Duodenal mucosa (tissue), 2 donors: Measurements from ENCODE around the gene RAPSN.

Experiments
- H3K27ac ChIP-seq: one replicate; pipeline ENCODE4 v1.7.0; 2013; ENCODE audit warnings: low read depth, low read length
- H3K27me3 ChIP-seq, 2 donors: one replicate each; pipeline ENCODE4 v1.7.0; 2013; ENCODE audit warnings: low read length in 2 of 2, control low read depth in 1 of 2; ENCODE audit not compliant: insufficient read depth in 2 of 2, control insufficient read depth in 1 of 2
- H3K36me3 ChIP-seq, 2 donors: one replicate each; pipeline ENCODE4 v1.7.0; 2013; ENCODE audit warnings: low read length in 2 of 2, control low read depth in 1 of 2; ENCODE audit not compliant: insufficient read depth in 2 of 2, control insufficient read depth in 1 of 2
- H3K4me1 ChIP-seq, 2 donors: one replicate each; pipeline ENCODE4 v1.7.0; 2013; ENCODE audit warnings: low read length in 2 of 2, control low read depth in 1 of 2; ENCODE audit not compliant: insufficient read depth in 2 of 2, control insufficient read depth in 1 of 2
- H3K4me3 ChIP-seq, 2 donors: one replicate each; pipeline ENCODE4 v1.7.0; 2013; ENCODE audit warnings: low read length in 2 of 2, low read depth in 1 of 2
- H3K9ac ChIP-seq, 2 donors: one replicate each; pipeline ENCODE4 v1.7.0; 2013; ENCODE audit warnings: low read length in 2 of 2, low read depth in 1 of 2
- H3K9me3 ChIP-seq, 2 donors: one replicate each; pipeline ENCODE4 v1.7.0; 2013; ENCODE audit warnings: low read length in 2 of 2, control low read depth in 1 of 2; ENCODE audit not compliant: control insufficient read depth in 1 of 2

The RAPSN gene

DNA sequence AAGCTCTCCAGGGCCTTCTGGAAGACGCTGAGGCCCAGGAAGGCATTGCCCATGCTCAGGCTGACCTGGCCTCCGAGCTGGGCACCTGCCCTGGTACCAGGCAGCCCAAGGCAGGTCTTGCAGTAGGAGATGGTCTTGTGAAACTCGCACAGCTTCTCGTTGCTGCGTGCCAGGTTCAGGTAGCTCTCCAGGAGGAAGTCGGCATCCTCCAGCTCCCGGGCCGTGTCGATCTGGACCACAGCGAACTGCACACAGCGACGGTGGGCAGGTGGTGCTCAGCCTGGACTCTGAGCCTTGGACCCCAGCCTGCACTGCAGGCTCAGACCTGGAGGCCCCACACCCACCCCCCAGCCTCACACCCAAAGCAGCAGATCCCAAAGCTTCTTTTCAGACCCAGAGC, 1.0 kb downstream of the RAPSN start:
- H3K4me3 ChIP-seq: no peak overlapping the region
- H3K36me3 ChIP-seq: no peaks in the 10 kb centered on the region
- H3K9ac ChIP-seq: no peak overlapping the region
- H3K27me3 ChIP-seq: no peaks in the 10 kb centered on the region
- no peak overlapping the region for H3K27ac ChIP-seq
- no peaks in the 10 kb centered on the region for H3K9me3 ChIP-seq
- H3K4me1 ChIP-seq: no peaks in the 10 kb centered on the region

DNA sequence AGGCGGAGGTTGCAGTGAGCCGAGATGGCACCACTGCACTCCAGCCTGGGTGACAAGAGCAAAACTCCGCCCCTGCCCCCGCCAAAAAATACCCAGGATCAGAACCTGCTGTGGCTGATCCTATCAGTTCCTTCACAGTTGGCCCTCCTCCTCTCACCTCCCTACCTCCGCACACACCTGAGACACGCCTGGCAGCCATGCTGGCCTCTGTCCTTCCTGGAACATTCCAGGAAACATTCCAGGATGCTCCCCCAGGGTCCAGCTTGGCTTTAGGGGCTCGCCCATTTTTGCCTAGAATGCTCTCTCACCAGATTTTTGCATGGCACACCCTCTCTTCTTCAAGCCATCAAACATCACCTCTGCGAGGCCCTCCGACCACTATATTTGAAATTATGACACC, 2.1 kb downstream of the RAPSN start:
- Histone ChIP-seq H3K27ac (no peak overlapping the region), H3K4me1 (no peaks in the 10 kb centered on the region), H3K27me3 (no peaks in the 10 kb centered on the region), H3K4me3 (no peak overlapping the region), H3K9ac (no peak overlapping the region), H3K36me3 (no peaks in the 10 kb centered on the region), H3K9me3 (no peaks in the 10 kb centered on the region)

DNA sequence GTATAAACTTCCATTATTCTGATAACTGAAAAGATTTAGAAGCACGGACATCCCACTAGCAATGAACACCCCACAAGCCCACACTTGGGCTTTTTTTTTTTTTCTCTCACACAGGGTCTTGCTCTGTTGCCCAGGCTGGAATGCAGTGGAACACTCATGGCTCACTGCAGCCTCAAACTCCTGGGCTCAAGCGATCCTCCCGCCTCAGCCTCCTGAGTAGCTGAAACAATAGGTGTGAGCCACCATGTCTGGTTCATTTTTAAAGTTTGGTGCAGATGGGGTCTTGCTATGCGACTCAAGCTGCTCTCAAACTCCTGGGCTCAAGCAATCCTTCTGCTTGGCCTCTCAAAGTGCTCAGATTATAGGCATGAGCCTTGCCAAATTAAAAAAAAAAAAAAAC, 3.1 kb downstream of the RAPSN start:
- no peak overlapping the region for H3K27ac ChIP-seq
- no peaks in the 10 kb centered on the region for H3K36me3 ChIP-seq
- no peaks in the 10 kb centered on the region for H3K27me3 ChIP-seq
- H3K4me3 ChIP-seq: no peak overlapping the region
- no peak overlapping the region for H3K9ac ChIP-seq
- no peaks in the 10 kb centered on the region for H3K9me3 ChIP-seq
- H3K4me1 ChIP-seq: no peaks in the 10 kb centered on the region

DNA sequence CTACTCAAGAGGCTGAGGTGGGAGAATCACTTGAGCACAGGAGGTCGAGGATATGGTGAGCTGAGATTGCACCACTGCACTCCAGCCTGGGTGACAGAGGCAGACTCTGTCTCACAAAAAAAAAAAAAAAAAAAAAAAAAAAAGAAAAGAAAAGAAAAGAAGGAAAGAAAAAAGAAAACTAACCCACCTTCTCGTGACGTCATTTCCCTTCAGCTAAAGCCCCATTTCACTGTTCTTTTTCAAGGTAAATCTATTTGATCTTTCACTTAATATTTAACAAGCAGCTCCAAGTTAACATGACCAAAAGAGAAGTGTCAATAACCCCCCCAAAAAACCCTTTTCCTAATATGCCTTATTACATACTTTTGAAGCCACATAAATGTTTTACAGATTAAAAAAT, 5.1 kb downstream of the RAPSN start:
- Histone ChIP-seq H3K9me3 (no peaks in the 10 kb centered on the region), H3K9ac (no peak overlapping the region), H3K27me3 (no peaks in the 10 kb centered on the region), H3K4me1 (no peaks in the 10 kb centered on the region), H3K27ac (no peak overlapping the region), H3K36me3 (no peaks in the 10 kb centered on the region), H3K4me3 (no peak overlapping the region)

DNA sequence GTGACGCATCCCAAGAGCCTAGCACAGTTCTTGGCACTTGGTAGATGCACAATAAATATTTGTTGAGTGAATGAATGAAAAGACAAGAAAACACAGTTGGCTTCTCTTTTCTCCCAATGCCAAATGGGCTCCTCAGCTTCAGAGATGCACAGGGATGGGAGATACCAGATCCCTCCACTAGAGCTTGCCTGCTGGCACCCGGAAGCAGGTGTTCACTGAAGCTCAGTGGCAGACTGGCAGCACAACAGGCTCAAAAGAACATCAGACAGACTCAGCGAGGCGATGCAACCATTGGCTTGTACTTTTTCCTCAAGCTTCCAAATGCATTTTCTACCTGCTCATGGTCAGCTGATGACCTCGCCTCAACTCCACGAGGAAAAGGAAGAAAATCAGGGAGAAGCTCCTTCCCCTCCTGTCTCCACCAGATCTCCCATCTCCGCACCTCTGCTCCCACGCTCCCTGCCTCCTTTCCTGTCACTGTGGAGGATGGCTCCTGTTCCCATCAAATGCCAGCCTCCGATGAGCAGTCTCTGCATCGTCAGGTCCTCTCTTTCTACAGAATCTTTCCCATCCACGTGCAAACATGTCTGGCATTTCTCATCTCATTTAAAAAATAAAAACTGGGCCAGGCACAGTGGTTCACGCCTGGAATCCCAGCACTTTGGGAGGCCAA, 5.8 kb downstream of the RAPSN start:
- H3K4me1 ChIP-seq: no peaks in the 10 kb centered on the region
- H3K4me3 ChIP-seq: no peak overlapping the region
- H3K36me3 ChIP-seq: no peaks in the 10 kb centered on the region
- H3K27me3 ChIP-seq: no peaks in the 10 kb centered on the region
- H3K9me3 ChIP-seq: no peaks in the 10 kb centered on the region
- no peak overlapping the region for H3K27ac ChIP-seq
- H3K9ac ChIP-seq: no peak overlapping the region

DNA sequence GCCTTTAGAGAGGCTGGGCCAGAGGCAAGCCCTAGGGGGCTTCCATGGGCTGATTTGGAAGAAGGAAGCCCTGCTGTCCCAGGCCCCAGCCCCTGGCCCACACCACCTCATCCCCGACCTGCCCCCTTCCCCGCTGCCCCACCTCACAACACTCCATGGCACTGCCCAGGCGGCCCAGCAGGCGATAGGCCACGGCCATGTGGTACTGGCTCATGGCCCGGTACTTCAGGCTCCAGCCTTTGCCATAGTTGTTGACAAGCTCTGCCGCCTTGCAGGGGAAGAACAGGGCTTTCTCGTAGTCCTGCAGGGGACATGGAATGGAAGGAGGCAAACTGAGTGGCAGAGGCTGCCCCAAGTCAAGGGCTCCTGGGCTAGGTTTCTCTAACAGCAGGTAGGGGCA, 6.4 kb downstream of the RAPSN start:
- Histone ChIP-seq H3K36me3 (no peaks in the 10 kb centered on the region), H3K4me1 (peaks cover 3 to 6% of the 10 kb centered on the region in 2 donors), H3K27me3 (no peaks in the 10 kb centered on the region), H3K27ac (no peak overlapping the region), H3K4me3 (no peak overlapping the region), H3K9me3 (no peaks in the 10 kb centered on the region), H3K9ac (no peak overlapping the region)

DNA sequence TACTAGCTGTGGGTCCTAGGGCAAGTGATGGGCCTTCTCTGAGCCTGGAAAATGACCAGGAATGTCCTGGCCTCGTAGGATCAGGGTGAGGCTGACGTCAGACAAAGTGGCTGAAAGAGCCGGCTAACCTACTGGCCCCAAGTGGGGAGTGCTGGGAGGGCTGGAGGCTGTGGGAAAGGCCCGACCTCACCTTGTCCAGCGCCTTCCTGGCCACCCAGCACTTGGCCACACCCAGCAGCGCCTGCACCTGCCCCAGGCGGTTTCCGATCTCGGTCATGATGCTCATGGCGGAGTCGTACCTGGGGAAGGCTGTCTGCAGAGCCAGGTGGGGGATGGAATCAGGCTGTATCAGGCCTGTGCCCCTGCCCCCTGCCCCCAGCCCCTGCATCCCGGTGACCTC, 7.5 kb downstream of the RAPSN start:
- no peak overlapping the region for H3K4me3 ChIP-seq
- H3K4me1 ChIP-seq: peaks cover 3 to 6% of the 10 kb centered on the region in 2 donors
- H3K9ac ChIP-seq: no peak overlapping the region
- no peak overlapping the region for H3K27ac ChIP-seq
- peaks cover 0 to 5% of the 10 kb centered on the region in 2 donors for H3K9me3 ChIP-seq
- H3K36me3 ChIP-seq: no peaks in the 10 kb centered on the region
- H3K27me3 ChIP-seq: no peaks in the 10 kb centered on the region

DNA sequence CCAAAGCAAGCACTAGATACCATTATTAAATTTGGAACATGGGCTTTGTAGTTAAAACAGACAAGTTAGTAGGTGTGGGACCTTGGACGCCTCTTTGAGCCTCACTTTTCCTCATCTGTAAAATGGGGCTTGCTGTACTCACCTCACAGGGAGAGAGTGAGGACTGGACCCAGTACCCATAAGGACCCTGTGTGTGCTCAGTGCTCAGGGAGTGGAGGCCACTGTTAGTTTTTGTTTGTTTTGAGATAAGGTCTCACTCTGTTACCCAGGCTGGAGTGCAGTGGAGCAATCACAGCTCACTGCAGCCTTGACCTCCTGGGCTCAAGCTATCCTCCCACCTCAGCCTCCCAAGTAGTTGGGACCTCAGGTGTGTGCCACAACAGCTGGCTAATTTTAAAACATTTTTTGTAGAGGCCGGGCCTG, 8.9 kb downstream of the RAPSN start:
- Histone ChIP-seq H3K9ac (no peak overlapping the region), H3K4me3 (no peak overlapping the region), H3K27ac (no peak overlapping the region), H3K27me3 (no peaks in the 10 kb centered on the region), H3K4me1 (peaks cover 3 to 6% of the 10 kb centered on the region in 2 donors), H3K9me3 (peaks cover 0 to 5% of the 10 kb centered on the region in 2 donors), H3K36me3 (no peaks in the 10 kb centered on the region)

DNA sequence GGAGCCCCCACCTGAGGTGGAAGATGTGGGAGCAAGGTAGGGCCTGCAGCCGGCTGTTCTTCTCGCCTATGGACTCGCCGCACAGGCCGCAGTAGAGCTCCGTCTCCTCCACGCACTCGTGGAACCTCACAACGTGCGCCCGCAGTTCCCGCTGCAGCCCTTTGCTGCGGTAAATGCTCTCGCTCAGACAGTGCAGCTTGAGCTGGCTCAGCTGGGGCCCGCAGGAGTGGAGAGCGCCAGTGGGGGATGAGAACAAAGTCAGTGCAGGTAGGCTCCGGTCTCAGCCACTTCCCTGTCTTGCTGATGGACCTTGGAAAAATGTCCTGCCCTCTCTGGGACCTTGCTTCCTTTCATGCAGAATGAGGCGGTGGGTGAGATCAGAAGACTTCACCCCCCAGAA, 10.2 kb downstream of the RAPSN start:
- Histone ChIP-seq H3K4me1 (peaks cover 3 to 6% of the 10 kb centered on the region in 2 donors), H3K9ac (no peak overlapping the region), H3K9me3 (peaks cover 0 to 5% of the 10 kb centered on the region in 2 donors), H3K27ac (no peak overlapping the region), H3K36me3 (no peaks in the 10 kb centered on the region), H3K4me3 (no peak overlapping the region), H3K27me3 (no peaks in the 10 kb centered on the region)

DNA sequence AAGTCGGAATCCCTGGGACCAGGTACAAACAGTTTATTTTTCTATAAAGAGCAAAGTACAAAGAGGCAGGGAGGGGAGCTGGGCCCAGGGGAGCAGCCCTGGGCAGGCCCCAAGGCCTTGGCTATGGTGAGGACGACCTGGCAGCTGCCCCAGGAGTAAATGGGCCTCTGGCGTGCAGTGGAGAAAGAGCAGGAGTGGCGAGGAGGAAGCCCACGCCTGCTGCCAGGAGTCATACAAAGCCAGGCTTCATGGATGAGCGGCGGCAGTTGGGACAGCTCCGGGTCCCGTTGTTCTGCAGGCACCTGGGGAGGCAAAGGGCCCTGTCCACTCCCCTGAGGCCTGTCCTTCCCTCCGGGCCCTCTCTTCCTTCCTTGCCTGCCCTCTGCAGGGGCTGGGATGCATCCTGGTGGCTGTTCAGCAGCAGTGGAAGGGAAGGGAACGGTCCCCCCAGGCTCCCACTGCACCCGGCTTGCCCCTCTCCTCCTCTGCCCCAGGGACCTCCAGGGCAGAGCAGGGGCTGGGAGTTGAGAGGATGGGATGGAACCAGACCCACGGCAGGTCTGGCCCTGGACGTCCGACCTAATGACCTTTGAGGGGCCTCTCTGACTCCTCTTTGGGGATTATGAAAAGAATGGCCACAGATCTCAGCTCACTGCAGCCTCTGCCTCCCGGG, 11.1 kb downstream of the RAPSN start:
- H3K9ac ChIP-seq: no peak overlapping the region
- no peaks in the 10 kb centered on the region for H3K36me3 ChIP-seq
- H3K4me3 ChIP-seq: no peak overlapping the region
- H3K27me3 ChIP-seq: no peaks in the 10 kb centered on the region
- H3K9me3 ChIP-seq: peaks cover 0 to 5% of the 10 kb centered on the region in 2 donors
- H3K27ac ChIP-seq: no peak overlapping the region
- peaks cover 3 to 6% of the 10 kb centered on the region in 2 donors for H3K4me1 ChIP-seq
